ENCODE results near the gene PLCE1. TPM values are rescaled to one million over a fixed set of nuclear protein-coding genes. Genes with fewer than 3 reads are reported as not detected.
"Not testable (repeated sequence)": the region's sequence is repeated elsewhere in the genome, so short reads cannot be mapped to it uniquely, and the experiment has no call there.

Gene PLCE1
- total RNA-seq, result 51.5 TPM
- long read RNA-seq, partial matches to known transcripts, result 52 of 90 reads
- long read RNA-seq, other reads (novel, unspliced or antisense), result 38 of 90 reads

DNA sequence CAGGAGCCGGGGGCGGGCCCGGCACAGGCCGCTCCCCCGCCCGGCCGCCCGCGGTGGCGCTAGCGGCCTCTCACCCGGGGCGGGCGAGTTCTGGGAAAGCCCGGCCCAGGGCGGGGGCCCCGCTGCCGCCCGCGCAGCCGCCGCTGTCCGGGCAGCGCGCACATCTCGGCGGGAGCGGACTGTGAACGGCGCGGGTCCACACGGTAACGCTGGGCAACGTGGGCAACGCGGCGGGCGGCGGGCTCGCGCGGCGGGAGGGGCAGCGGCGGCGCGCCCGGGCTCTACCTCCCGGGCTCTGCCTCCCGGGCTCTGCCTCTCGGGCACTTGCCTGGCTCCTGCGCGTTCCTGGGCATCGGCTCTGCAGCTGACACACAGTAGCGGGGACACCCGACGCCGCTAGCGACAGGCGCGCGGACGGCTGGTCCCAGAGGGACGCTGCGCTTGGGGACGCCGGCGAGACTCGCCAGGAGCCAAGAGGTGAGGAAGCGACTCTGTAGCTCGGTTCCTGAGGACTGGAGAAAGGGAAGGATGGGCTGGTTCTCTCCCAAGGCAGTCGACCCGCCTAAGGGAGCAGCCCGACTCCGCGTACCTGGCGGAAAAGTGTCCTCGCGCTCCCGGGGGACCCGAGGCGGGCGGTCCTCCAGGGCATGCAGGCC lies at the start of gene PLCE1:
Gene PLCE1 (plus strand): TSS at position 150 of the 656 bp plus-strand sequence. CDS start 37,116 bp downstream, outside the sequence.
- intact Hi-C loops (cut with DNase I), result loop anchor here (2.0 to 10.0 kb wide), 2 partner anchors 47 to 281 kb away; no protein-coding TSS in a partner anchor
- DNase-seq (ENCODE audit: low spot score), result peak; percentile 80

DNA sequence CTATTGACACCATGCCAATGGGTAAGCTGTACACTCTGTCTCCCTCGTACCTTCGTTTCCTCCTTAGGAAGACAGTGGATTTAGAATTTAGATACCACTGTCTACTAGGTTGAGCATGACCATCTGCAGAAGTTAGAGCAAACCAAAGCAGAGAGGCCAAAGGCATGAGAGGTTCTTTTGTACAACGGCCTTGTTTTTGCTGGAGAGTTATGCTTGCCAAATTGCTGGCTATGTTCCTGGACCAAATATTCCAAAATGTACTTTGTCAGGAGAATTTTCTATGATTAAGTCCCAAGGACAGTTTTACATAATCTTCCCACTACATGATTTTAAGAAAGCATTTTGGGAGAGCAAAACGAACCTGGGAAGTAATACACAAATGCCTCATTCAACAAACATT lies 47.9 kb upstream of the PLCE1 start:
- no peak for DNase-seq (ENCODE audit: low spot score)
- intact Hi-C loops (cut with DNase I), result loop anchor here (2.0 to 5.0 kb wide), 2 partner anchors 47 to 186 kb away; partner anchors contain the start of gene PLCE1

DNA sequence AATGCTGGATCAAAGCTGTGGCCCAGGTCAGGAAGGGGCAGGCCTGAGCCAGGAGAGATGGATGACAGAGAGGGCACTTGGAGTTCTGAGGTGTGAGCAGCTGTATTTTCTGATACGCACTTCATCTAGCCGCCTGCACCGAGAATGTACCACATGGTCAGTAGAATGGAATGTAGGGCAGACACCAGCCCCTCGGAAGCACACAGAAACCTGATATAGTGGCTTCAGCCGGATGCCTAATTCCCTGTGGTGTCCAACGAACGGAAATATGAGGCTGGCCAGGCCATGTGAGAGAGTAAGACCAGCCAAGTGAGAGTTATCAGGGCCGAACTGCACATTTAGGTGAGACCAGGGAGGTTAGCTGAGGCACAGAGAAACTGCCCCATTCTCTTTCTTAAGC lies 46.7 kb upstream of the PLCE1 start:
- intact Hi-C loops (cut with DNase I), result loop anchor here (2.0 to 5.0 kb wide), 2 partner anchors 46 to 185 kb away; partner anchors contain the start of gene PLCE1

DNA sequence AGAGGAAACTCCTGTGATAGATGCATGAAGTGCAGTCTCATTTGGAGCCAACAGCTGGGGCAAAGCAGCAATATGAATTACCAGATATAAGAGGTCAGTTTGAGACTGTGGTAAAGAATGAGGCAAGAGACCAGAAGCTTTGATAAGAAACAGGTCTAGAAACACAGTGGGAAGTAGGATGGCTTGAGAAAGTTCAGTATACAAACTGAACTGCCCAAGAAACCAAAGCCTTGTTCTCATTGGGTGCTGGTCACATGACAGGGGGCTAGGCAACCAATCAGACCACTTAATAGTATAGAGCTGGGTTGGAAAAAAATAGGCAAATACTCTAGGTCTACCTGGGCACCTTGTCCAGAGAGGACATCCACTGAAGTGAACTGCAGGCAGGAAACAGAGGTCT lies 46.2 kb upstream of the PLCE1 start:
- intact Hi-C loops (cut with DNase I), result loop anchor here (2.0 to 5.0 kb wide), 2 partner anchors 45 to 185 kb away; partner anchors contain the start of gene PLCE1

More for the DNA sequence above, 46.7 kb upstream of the PLCE1 start:
- DNase-seq (ENCODE audit: low spot score), result peak; percentile 84

DNA sequence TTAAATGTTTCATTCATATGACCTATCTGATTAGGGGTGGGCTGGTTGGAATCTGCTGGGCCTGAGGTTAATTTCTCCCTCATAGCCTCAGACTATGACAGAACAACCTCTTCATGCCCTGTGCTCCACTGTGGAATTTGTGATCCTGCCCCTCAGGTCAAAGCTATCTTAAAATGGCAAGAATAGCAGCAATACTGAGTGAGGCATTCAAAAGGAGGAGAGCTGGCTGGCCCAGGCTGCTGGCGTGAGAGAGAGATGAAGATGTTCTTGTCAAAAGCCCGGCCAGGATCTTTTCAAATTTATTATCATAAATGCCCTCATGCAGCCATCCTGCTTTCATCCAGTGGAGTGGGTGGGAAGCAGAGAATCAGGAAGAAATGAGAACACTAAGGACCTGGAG lies 41.8 kb upstream of the PLCE1 start:
- DNase-seq (ENCODE audit: low spot score), result no peak
- intact Hi-C loops (cut with DNase I), result no loop called here

More for the DNA sequence above, 46.2 kb upstream of the PLCE1 start:
- DNase-seq (ENCODE audit: low spot score), result no peak

DNA sequence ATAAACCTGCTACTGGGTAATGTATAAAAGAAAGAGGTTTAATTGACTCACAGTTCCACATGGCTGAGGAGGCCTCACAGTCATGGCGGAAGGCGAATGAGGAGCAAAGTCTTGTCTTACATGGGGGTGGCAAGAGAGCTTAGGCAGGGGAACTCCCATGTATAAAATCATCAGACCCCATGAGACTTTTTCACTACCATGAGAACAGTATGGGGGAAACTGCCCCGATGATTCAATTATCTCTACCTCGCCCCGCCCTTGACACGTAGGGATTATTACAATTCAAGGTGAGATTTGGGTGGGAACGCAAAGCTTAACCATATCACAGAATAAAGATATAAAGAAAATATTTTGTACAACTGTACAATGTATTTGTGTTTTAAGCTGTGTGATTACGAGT lies 39.4 kb upstream of the PLCE1 start:
- DNase-seq (ENCODE audit: low spot score), result no peak
- intact Hi-C loops (cut with DNase I), result no loop called here

DNA sequence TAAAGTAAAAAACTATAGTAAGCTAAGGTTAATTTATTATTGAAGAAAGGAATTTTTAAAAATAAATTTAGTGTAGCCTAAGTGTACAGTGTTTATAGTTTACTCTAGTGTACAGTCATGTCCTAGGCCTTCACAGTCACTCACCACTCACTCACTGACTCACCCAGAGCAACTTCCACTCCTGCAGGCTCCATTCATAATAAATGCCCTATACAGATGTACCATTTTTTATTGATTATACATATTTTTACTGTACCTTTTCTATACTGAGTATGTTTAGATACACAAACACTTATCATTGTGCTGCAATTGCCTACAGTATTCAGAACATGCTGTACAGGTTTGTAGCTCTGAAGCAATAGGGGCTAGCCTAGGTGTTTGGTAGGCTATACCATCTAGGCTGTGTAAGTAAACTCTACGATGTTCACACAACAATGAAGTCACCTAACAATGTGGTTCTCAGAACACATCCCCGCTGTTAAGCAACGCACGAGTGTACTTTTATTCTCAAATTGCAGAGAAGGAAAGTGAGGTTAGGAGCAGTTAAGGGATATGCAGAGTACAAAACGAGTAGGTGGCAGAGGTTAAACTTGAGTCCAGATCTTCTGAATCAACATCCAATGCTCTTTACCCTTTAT lies 38.9 kb upstream of the PLCE1 start:
- intact Hi-C loops (cut with DNase I), result no loop called here
- no peak for DNase-seq (ENCODE audit: low spot score)

DNA sequence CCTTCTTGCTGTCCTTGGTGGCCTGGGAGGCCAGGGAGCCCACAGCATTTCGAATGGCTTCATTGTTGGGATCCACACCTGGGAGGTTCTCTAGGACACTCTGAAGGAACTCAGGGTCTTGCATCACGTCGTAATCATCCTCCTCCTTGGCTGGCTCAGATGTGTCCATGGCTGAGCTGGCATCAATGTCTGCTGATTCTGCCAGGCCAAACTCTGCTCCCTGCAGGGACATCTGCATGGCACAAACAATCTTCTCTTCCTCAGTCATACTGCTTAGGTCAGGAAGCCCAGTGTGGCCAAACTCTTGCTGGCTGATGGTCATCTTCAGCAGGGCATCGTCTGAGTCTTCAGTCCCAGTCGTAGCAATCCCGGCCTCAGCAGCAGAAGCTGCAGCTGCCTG lies 34.9 kb upstream of the PLCE1 start:
- DNase-seq (ENCODE audit: low spot score), result no peak
- intact Hi-C loops (cut with DNase I), result no loop called here

DNA sequence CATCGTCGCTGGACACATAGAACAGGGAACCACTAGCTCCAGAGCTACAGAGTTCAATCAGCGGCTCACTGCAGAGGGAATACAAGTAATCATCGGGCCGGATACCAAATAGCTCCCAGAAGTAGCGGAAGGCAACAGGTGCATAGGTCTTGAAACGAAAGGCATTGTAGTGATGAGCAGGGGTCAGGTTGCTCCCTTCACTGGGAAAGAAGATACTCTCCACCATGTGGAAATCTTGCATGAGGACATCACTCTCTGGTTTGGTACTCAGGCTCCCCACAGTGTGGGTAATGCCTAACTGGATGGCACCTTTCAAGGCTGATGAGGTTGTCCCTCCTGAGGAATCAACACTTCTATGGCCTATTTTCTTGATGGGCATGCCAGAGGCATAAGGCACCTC lies 32.7 kb upstream of the PLCE1 start:
- intact Hi-C loops (cut with DNase I); DNase-seq (ENCODE audit: low spot score): not testable (repeated sequence)

DNA sequence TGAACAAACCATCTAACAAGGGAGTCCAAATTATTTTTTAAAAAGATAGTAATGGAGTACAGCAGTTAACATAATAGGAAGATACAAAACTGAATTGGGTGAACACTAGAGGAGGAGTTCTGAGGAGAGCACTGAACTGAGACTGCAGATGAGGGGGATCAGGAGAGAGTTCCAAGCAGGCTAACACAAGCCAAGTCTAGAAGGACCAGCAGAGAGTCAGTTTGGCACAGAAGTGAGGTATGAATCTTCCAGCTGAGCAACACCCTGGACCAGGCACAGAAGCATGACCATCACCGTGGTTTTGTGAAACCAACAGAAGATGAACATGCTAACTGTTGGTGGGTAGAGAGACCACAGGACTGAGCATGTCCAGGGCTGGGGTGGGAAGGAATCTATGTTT lies 30.8 kb upstream of the PLCE1 start:
- DNase-seq (ENCODE audit: low spot score), result no peak
- intact Hi-C loops (cut with DNase I), result no loop called here

DNA sequence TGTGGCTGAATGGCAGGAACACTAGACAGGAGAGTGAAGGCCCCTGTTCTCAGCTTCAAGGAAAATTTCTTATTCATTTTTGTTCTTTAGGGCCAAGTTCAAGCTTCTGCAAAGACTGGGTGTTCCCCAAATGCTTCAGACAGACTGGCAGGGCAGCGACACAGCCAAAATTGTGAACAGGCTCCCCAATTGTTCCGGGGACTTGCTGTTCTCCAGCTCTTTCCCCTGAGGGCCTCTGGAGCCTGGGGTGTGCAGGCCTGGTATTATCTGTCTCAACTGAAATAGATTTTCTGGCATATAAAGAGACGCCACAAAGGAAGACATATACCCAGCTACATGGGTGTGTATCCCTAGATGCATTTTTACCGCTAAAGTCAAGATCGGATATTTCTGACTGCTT lies 30.3 kb upstream of the PLCE1 start:
- DNase-seq (ENCODE audit: low spot score), result no peak
- intact Hi-C loops (cut with DNase I), result no loop called here

DNA sequence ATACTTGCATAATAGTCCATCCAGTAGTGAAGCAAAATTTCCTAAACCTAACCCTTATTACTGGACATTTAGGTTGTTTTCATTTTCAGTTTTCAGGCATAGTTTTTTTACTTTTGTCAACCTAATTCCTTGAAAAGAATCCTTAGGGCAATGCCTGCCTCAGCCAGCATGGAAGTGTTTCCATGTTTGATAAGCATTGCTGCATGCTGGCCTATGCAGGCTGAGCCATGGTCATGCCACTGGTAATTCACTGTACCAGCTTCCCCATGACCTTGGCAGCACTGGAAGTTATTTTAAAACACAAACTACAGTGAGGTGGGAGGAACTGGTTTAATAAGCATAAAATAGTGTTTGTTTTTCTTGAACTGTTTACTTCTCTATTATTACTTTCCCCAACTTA lies 27.8 kb upstream of the PLCE1 start:
- no peak for DNase-seq (ENCODE audit: low spot score)
- intact Hi-C loops (cut with DNase I), result no loop called here

DNA sequence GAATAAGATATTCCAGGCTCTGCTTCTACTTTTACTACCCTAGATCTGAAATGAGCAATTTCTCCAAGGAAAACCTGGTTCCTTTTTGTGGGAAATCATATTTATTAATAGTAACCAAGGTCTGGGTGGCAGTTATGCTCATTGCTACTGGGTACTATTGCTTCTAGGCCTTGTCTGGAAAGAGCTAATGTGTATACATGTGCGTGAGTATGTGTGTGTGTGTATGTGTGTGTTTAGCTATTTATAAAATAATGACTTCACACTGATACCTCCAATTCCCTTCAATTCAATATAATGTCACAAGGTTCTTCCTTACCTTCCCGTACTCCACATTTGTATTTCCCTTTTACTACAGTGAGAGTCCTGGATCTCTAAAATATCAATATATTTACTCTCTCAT lies 26.0 kb upstream of the PLCE1 start:
- intact Hi-C loops (cut with DNase I), result no loop called here
- DNase-seq (ENCODE audit: low spot score), result no peak

DNA sequence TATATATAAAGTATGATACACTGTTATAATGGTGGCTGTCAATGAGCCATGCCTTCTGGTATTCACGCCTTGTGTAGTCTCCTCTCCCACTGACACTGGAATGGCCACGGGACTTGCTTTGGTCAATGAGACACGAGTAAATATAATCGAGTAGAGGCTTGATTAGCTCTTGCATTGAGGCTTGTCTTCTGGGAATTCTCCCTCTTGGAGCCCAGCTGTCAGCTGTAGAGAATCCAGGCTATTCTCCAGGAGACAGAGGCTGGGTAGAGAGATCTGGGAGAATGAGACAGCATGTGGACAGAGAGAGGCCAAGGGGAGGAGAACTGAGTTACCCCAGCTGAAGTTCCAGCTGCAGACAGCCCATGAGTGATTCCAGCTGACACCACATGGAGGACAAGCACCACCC lies 25.2 kb upstream of the PLCE1 start:
- DNase-seq (ENCODE audit: low spot score), result no peak

DNA sequence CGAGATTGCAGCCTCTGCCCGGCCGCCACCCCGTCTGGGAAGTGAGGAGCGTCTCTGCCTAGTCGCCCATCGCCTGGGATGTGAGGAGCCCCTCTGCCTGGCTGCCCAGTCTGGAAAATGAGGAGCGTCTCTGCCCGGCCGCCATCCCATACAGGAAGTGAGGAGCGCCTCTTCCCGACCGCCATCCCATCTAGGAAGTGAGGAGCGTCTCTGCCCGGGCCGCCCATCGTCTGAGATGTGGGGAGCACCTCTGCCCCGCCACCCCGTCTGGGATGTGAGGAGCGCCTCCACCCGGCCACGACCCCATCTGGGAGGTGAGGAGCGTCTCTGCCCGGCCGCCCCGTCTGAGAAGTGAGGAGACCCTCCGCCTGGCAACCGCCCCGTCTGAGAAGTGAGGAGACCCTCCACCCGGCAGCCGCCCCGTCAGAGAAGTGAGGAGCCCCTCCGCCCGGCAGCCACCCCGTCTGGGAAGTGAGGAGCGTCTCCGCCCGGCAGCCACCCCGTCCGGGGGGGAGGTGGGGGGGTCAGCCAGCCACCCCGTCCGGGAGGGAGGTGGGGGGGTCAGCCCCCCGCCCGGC lies 23.2 kb upstream of the PLCE1 start:
- intact Hi-C loops (cut with DNase I), result not testable (repeated sequence)

More for the DNA sequence above, 25.2 kb upstream of the PLCE1 start:
- intact Hi-C loops (cut with DNase I), result no loop called here

DNA sequence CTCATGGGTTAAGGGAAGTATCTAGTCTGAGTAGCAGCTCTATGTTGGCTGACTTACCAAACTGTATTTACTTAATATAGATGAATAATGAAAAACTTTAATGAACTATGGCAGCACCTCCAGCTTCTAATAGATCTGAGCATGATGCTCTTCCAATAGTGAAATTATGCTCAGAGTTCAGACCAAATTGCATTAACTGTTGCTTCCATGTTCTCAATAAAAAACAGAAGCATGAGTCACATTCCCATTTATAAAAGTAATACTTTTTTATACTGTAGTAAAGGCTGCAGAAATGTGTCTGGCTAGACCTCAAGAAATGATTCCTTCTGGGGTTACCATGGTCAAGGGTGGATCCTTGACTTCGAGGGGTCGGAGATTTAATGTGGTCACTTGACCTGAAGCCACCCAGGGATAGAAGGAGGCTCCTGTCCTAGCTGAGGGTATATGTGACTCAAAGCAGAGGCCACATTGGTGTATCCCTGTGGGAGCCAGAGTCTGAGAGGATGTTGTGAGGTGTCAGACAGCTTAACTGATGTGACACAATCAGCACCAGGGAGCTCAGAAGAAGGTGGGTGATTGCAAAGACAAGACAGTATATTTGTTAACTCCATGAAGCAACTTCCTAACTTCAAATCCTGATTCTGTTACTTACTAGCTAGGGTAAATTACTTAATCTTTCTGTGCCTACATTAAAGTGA lies 19.8 kb upstream of the PLCE1 start:
- DNase-seq (ENCODE audit: low spot score), result no peak
- intact Hi-C loops (cut with DNase I), result no loop called here

More for the DNA sequence above, 23.2 kb upstream of the PLCE1 start:
- not testable (repeated sequence) for DNase-seq (ENCODE audit: low spot score)

DNA sequence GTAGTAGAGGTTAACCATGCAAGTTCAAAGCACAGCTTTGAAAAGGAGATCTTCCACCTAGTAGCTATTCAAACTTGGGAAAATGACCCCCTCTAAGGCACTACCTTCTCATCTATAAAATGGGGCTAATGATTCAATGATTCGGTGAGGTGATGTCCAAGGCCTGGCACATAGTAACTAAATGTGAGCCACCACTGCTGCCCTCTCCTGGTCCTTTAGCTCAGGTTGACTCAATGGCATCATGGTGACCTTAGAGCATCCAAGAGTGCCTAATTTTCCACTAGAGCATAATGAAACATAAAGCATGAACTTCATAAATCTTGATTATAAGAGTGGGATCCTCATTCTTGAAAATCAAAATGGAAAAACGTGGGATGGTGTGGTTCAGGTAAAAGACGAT lies 16.3 kb upstream of the PLCE1 start:
- no peak for DNase-seq (ENCODE audit: low spot score)
- intact Hi-C loops (cut with DNase I), result no loop called here

DNA sequence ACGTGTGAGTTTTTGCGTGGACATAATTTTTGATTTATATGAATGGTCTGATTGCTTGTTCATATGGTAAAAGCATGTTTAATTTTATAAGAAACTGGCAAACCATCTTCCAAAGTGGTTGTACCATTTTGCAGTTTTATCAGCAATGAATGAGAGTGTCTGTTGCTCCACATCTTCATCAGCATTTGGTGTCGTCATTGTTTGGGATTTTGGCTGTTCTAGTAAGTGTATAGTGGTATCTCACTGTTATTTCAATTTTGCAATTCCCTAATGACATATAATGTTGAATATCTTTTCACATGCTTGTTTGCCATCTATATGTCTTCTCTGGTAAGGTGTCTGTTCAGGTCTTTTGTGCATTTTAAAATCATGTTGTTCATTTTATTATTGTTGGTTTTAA lies 13.2 kb upstream of the PLCE1 start:
- intact Hi-C loops (cut with DNase I), result no loop called here
- DNase-seq (ENCODE audit: low spot score), result no peak

DNA sequence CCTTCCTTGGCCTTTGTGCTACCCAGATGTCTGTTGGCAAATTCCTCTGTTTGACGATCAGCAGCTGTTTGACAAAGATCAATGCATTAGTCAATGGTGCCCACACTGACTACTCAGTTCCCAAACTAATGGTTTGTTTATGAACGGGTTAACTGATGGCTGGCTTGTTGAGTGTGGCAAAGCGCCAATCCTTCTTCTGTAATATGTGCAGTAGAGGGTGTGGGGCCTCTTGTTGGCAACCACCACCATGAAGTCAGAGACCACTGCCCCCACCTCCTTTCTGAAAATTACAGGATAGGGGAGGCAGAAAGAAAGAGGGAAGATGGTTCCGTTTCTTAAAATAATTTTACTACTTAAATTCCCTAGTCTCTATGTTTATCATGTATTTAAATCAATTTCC lies 2.6 kb upstream of the PLCE1 start:
- intact Hi-C loops (cut with DNase I), result loop anchor here (10.0 kb wide), 1 partner anchor 284 kb away; no protein-coding TSS in a partner anchor
- DNase-seq (ENCODE audit: low spot score), result no peak
